ENCODE measurements around the gene C6orf15.

GRCh38 chr6:31143148-31143547 is 30.8 kb upstream of the C6orf15 start:
- TF ChIP-seq CTCF (IDR thresholded peaks at IDR 0.05) = no peak
- TF ChIP-seq EZH2 (IDR thresholded peaks at IDR 0.05) = no peak
